Activated T-cell treated with anti-CD3 and anti-CD28 coated beads for 4 hours (primary cell): Measurements from ENCODE around the gene GPN2.
A peak's percentile ranks its signal among the peaks of the same experiment; 100 is the strongest.
"Not testable (repeated sequence)": the region's sequence is repeated elsewhere in the genome, so short reads cannot be mapped to it uniquely, and the experiment has no call there.

ENCODE experiments used
- DNase-seq: peaks from one replicate; pipeline ENCODE4 v3.0.0-alpha.2; 2020

Gene GPN2

GRCh38 chr1:26856604-26857469, 33.2 kb downstream of the GPN2 start:
- no peak for DNase-seq

GRCh38 chr1:26856181-26856580, 33.9 kb downstream of the GPN2 start:
- DNase-seq, result no peak

DNA sequence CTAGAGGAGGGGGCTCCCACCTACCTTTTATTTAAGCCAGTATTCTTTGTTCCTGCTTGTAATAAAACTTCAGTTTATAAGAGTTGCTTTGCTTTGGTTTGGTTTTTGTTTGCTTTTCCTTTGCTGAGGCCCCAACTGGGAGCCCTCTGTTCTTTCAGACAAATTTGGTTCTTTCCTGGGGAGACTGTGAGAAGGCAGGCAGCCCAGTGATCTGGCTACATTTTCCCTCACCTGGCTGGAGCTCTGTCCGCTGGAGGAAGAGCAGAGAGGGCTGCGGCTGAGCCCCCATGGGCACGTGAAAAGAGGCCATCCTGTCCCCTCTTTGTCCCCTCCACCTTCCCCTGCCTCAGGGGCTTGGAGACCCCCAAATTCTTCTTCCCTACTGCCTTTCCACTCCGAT, 34.4 kb downstream of the GPN2 start:
- no peak for DNase-seq

DNA sequence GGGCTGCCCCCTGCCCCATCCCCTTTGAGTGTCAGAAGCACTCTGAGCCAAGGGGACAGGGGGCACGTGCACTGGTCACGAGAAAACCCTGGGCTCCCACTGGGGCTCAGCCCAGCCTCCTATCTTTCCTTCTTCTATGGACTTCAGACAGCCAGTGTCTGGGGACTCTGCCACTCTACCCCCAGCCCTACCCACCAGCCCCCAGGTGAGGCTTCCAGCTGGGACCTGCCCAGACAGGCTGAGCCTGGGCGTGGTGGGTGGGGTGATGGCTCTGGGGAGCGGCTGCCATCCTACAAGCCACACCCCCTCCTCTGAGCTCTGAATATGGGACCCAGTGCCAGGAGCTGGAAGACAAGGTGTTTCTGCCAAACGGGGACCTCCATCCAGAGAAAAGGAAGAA, 35.2 kb downstream of the GPN2 start:
- no peak for DNase-seq

GRCh38 chr1:26853600-26853999, 36.5 kb downstream of the GPN2 start:
- DNase-seq, result no peak

DNA sequence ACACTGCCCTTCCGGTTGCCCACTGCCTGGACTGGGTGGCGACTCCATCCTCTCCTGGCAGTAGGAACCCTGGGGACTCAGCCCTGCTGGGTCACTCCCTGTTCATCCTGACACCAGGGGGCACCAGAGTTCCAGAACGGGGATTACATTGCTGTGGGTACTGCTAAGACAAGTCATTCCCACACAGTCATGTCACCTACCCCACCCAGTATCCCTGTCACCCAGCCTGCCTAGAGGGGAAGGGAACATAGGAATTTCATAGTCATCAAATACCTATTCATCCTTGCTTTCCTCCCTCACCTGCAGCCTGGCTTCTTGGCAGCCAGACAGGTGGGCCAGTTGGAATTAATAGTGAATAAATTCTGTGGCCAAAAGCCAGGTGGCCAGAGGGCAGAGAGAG, 36.9 kb downstream of the GPN2 start:
- peak; percentile 86 for DNase-seq

GRCh38 chr1:26852701-26853100, 37.4 kb downstream of the GPN2 start:
- DNase-seq, result no peak

DNA sequence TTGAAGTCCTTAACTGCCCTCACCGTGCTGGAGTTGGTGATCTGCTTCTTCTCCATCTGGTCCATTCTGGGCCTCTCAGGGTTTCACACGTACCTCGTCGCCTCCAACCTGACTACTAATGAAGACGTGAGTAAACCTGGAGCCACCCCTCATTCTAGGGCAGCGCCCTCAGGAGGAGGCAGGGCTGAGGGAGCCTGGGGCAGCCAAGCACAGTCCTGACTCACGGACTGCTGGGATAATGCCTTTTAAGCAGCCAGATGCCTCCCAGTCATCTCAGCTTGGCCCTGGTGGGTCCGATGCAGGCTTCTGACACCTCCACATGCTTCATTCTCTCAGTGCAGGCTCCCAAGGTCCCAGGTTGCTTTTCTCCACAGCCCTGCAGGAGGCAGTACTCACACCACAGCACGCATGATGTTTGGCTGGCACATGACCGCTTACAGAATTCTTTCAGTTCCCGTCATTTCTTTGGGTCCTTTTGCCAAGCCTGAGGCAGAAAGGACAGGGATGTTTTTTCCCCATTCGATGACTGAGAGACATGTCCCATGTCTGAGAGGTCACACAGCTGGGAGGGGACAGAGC, 38.9 kb downstream of the GPN2 start:
- no peak for DNase-seq

DNA sequence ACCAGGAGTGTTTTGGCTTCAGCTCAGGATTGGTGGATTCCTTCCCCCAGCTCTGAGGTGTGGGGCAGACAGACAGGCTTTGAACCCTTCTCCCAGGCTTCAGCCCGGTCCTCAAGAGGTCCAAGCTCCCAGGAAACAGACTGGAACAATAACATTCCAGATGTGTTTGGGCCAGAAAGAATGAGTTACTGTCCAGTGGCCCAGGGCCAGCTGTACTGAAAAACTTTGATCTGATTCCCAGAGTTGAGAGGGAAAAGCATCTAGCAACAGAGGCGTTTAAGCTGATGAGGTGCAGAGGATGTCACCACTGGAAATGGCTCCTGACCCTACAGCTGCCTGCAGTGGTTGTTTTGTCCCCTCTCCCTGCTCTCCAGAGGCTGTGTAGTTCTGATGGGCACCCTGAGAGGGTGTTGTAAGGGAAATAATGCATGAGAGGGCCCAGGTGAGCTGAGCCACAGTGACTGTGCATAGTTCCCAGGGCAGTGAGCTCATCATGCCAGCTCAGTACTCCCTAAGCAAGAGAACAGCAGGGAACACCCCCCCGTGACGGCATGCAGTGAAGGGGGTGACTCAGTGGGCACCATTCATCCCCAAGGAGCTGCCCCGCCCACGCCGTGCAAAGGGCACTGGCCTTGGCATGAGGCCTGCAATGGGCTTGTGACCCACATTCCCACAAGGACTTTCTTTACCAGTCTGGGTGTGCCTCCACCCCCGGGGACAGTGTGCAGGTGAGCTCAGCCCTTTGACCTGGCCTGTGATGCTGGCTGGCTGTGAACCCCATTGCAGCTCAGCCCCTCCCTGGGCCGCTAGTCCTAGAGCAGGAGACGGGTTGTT, 40.9 kb downstream of the GPN2 start:
- DNase-seq, result no peak

DNA sequence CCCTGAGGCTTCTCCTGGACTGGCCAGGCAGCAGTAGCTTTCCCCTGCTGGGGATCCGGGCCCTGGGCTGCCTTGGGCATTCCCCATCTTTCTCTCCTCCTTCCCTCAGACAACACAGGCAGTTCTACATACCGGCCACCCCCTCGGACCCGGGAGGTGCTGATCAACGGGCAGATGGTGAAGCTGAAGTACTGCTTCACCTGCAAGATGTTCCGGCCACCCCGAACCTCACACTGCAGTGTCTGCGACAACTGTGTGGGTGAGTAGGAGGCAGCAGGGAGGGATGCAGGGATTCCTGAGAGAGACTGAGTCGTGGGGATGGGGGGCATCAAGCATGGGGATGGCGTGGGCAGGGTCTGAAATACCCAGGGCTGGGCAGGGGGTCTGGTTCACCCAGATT, 41.6 kb downstream of the GPN2 start:
- DNase-seq, result no peak

DNA sequence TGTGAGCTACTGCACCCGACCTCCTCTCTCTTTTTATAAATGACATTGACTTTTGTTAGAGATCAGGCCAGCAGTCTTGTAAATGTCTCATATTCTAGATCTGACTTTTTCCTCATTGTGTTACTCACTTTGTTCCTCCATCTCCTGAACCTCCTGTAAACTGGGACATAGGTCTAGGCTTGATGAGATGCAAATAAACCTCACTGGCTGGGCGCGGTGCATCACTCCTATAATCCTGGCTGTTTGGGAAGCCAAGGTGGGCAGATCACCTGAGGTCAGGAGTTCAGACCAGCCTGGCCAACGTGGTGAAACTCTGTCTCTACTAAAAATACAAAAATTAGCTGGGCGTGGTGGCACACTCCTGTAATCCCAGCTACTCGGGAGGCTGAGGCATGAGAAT, 42.3 kb downstream of the GPN2 start:
- not testable (repeated sequence) for DNase-seq

GRCh38 chr1:26844424-26845196, 45.5 kb downstream of the GPN2 start:
- DNase-seq, result no peak

GRCh38 chr1:26839779-26840178, 50.3 kb downstream of the GPN2 start:
- no peak for DNase-seq

DNA sequence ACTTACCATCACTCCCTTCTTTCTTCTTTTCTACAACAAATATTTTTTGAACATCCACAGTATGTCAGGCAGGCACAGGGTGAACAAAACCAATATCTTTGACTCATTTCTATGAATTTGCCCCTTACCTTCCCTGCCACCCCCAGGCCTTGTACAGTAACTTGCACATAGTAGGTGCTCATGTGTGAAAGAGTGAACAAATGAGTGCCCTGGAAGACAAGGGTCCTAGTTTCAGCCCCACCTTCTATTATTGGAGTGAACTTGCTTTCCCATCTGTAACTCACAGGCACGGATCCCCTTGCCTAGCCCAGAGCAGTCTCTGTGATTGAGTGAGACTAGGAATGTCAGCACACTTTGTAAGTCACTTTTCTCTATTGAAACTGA, 50.8 kb downstream of the GPN2 start:
- no peak for DNase-seq

- peak; percentile 22 for DNase-seq
These were observed 51.4 kb downstream of the GPN2 start for GRCh38 chr1:26838474-26839338.

GRCh38 chr1:26837665-26838064, 52.4 kb downstream of the GPN2 start:
- DNase-seq, result not testable (repeated sequence)

DNA sequence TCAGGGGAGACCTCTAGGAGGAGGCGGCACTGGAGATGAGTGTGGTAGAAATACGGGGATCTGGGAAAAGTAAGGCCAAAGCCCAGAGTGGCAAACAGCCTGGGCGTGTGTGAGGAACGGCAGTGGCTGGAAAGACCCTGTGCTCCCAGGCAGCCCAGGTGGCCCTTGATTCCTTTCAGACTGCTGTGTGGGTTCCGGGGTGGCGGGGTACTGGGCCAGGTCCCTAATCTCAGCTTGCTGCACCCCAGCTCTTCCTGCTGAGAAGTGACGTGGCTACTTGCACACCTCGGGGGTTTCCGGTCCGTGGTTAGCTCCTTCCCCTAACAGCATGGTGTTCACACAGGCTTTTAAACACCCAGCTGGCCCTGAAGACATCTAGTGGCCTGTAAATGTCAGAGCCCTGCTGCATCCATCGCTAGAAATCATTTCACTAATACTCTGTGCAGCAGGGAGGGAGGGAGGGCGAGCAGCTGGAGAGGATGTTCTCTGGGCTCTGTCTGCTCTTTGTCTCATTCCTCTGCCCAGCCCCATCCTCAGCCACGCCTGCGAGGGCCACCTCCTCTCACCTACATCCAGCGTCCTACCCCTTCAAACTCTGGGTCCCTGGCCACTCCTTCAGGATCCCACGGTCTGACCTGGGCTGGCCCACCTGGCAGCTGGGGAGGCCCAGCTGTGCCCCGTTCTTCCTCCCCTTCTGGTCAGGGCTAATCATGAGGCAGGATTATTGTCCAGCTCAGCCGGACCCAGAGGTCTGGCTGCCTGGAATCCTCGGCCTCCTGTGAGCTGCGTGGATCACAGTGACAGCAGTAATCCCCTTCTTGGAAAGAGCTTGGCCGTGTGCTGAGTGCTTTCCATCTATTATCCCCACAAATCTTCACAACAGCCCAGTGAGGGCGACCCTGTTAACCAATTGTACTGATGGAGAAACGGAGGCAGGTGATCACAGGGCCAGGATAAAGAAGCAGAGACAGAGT, 56.4 kb downstream of the GPN2 start:
- peak; percentile 76 for DNase-seq

- no peak for DNase-seq
These were observed 57.7 kb downstream of the GPN2 start for GRCh38 chr1:26832249-26832960.

DNA sequence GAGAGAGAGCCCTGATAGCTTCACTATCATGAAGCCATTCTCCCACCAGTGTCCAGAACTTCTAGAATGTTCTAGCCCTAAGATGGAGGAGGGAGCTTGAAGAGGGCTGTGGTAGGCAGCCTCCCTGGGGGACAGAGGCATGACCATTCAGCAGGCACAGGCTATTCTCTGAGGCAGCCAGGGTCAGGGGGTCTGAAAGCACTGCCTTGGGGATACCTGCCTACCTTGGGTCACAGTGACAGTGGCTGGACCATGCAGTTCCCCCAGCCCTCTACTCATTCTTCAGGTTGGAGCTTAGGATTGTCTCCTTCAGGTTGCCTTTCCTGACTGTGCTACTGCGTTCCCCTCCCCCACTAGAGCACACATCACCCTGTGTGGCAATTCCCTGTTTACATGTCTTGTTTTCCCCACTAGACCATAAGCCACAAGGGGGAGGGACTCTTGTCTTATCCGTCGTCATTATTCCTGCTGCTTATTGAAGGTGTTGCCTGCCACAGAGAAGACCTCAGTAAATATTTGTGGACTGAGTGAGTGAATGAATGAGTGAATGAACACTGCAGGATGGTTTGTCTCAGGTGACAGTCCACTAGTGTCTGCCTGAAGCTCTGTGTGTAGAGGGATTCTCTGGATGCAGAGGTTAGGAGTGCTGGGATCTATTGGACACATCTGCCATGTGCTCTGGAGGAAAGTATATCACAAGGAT, 58.4 kb downstream of the GPN2 start:
- no peak for DNase-seq
